Germinal center (tissue), 1 donor: Measurements from ENCODE around the gene MED14.
"Not testable (repeated sequence)": the region's sequence is repeated elsewhere in the genome, so short reads cannot be mapped to it uniquely, and the experiment has no call there.

Source experiments
- DNase-seq: peaks from one replicate; pipeline ENCODE4 v3.0.0; 2012; ENCODE audit warnings: mixed read lengths, low spot score

Gene MED14

DNA sequence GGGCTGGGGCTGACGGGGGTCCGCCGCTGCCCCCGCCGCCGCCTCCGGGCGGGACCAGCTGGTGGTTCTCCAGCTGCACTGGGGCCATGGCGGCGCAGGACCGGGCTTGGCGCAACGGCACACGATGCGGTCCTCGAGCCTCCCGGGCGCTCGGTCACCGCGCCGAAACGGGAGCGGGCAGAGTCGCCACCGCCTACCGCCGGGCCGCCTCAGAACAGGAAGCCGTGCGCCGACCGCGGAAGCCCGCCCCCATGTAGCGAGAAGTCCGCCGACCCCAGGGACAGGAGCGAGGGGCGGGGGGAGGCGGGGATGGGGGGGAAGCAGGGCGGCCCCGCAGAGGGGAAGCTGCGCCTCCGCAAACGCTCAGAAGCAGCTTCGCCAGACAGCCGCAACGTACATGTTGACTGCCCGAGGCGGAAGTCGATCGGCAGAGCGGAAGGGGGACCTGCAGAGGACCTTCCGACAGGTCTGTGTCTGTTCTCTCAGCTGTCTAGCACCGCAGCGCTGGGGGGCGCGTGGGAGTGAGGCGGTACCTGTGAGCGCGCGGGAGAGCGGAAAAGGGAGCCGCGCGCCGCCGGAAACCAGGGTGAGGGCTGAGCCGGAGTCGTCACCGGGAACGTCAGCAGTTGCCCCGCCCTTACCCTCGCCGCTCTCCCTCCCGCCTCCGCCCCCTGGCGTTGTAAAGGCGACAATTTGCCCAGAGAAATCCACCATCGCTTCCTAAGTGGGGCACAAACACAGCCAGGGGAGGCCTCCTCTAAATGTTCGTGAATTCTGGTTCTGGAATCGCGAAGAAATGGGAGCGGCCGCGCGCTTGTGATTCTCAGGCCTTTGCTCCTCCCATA, at the start of gene MED14:
MED14 (minus strand) TSS at position 218 of the 845 bp plus-strand sequence; CDS start at position 88, 130 bp downstream.
- peak; percentile 76 for DNase-seq

DNA sequence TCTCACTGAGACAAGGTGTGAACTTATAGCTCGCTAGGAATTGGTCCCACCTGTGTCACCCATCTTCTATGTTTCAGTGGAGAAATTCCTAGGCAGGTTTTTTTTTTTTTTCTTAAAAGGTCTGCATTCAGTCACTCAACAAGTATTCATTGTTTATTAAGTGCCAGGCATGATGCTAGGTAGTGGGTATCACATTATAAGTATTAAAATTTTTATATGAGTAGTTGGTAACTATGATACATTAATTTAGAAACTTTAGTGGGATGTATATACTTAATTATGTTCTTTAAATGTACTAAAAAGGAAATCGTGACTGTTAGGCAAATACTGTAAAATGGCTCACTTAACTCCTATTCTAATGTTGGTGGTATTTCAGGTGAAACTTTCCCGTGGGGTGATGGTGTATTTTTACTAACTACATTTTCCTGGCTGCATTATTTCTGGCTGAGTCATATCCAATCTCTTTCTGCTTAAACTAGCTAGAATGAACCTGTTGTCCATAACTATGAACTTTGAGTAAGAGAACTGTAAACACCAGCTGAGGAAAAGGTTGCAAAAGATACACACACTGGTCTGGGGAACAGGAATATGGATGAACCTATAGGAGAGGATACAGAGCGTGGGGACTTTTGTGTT, 49.3 kb upstream of the MED14 start:
- DNase-seq: no peak

DNA sequence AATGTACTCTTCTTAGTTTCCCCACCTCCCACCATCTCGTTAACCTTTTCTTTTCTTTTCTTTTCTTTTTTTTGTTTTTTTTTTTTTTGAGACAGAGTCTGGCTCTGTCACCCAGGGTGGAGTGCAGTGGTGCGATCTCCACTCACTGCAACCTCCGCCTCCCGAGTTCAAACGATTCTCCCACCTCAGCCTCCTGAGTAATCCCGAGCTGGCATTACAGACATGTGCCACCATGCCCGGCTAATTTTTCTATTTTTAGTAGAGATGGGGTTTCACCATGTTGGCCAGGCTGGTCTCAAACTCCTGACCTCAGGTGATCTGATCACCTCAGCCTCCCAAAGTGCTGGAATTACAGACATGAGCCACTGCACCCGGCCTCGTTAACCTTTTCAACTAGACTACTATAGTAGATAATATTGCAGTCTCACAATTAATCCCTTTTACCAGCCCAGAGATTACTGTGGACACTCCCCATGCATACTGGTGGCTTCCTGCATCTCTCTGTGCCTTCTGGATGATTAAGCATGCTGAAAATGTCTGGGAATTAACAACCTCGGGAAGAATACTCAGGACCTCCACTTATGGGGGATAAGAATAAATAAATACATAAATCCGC, 47.4 kb upstream of the MED14 start:
- DNase-seq: not testable (repeated sequence)

DNA sequence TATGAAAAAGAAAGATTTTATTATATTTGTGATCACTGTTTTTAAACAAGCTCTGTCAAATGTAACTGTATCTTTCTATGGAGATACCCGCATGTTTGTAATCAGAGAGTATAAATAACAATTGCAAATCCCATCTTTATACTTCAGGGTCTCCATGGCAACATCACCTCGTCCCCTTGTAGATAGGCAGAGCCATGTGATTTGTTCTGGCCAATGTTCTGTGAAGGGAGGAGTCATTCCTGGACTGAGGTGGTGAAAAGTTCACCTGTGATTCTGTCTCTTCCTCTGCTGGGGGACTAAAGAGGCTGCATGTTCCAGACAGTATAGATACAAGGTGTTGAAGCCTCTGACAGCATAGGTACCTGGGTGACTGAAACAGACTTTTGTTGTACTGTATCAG, 45.6 kb upstream of the MED14 start:
- DNase-seq: no peak

DNA sequence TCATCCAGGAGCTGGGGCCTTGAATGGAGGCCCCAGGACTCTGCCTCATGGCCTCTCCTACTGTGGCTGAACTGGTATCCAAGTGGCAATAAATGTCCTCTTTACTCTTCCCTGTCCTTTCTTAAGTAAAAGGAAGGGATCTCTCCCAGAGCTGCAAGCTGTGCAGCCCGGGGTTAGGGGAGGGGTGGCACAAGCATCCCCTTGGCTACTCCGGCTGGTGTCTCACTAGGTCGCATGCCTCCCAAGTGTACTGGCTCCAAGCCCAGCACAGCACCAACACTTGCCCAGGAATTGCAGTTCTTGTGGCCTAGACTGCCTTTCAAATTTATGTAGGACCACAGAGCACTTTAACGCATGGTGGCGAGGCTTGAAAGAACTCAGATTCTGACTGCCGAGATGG, 44.7 kb upstream of the MED14 start:
- no peak for DNase-seq

DNA sequence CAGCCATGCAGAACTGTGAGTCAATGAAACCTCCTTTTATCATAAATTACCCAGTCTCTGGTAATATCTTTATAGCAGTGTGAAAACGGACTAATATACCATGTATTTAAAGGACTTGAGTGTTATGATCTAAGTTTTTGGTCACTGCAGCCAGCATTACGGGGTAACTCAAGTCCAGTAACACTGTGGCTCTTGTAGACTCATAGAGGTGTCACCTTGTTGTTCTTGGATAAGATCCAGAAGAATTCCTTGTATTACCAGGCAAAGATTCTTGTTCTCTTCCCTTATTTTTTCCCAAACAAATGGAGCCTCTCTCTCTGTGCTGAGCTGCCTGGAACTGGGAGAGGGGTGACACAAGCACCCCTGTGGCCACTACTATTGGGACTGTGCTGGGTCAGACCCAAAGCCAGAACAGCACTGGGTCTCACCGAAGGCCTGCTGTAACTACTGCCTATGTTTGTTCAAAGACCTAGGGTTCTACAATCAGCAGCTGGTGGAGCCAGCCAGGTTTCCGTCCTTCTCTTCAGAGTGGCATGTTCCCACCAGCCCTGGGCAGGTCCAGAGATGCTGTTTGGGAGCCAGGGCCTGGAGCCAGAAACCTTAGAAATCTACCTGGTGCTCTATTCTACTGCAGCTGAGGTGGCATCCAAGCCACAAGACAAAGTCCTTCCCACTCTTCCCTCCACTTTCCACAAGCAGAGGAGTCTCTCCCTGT, 43.7 kb upstream of the MED14 start:
- no peak for DNase-seq

DNA sequence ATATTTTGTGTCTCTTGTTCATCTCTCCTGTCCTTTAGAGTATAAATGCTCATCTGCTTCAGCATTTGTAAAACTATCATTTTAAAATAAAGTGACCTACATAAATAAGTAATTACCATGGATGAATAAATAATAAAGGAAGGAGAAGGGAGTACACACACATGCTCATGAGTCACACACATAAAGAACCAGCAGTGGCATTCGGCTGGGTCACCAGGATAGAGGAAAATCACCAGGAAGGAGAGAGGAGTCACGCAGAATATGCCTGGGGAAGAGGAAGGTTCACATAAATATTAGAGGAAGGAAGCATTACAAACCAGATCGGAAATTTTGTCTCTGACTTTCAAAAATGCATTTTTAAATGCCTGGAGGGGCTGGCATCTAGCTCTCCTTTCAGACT, 38.5 kb upstream of the MED14 start:
- no peak for DNase-seq

DNA sequence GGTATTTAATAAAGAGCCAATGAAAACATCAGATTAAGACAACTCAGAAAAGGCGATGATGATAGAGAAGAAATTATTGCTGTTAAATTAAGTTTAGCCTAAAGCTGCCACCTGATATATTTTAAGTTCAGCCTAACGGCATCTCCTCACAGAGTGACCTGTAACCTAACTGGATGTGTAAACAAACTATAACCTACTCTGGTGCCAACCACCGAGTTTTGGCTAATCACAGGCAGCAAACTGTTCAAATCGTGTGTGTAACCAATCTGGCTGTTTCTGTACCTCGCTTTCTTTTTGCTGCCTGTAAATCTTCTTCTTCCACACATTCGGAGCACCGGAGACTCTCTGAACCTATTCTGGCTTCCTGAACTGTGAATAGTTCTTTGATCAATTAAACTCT, 37.8 kb upstream of the MED14 start:
- no peak for DNase-seq

DNA sequence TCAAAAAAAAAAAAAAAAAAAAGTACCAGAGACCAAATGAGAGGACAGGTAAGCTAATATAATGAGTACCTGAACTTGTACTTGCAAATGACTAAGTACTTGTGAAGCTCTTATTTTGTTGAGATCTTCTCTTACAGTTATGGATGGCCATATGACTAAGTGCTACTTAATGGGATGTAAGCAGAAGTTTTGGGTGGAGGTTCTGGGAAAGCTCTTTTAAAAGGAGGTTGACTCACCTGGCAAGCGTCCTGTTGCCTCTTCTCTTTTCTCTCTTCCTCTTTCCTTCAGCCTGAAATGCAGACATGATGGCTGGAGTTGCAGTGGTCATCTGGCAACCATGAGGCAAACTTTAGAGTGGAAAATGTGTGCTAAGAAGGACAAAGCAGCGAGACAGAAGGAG, 36.9 kb upstream of the MED14 start:
- DNase-seq: no peak

DNA sequence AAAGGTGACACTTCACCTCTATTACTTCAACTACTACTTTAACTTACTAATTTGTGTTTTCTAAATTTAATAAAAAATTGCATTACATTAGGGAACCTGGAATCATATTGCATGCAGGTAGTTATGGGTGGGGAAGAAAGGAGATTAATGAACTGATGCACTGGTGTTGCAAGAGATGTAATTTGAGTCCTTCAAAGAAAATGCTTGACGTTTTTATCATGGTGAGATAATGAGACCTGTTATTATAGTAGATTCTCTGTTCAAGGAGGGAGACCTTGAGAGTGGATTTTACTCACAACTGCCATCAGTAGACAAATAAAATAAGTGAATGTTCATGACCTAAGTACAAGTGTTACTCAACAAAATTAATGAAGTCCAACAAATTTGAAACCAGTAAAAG, 26.4 kb upstream of the MED14 start:
- DNase-seq: no peak

DNA sequence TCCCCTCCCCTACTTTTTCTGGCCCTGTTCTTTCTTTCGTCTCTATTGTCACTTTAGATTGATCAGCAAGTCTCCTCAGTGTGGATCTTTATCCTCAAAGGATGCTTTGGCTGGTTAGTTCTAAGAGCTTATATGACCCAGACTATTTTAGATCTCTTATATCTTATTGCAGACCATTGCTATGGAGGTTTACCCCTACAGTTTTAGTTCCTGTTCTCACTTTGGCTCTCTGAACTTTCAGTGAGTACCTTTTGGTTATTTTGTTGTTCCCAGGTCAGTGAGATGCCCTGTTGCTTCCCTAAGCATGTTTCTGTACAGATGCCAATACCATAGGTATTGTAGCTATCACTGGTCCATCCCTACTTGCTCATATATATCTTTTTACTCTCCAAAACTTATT, 24.0 kb upstream of the MED14 start:
- DNase-seq: no peak

DNA sequence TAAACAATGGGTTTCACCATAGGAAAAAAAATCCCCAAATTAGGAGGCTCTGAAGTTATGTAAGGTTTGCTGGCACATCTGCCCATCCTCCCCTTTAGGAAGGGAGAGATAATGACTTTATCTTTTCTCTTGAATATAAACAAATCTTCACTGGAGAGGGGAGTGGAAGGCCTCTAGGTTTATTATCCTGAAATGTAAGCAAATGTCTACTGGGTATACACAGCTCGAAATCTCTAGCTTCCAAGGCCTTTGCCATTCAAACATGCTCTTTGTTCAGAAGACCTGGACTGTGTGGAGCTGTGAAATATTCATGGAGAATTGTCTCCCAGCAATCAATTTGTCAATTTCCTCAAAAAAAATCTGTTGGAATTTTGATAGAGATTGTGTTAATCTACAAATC, 21.7 kb upstream of the MED14 start:
- no peak for DNase-seq

DNA sequence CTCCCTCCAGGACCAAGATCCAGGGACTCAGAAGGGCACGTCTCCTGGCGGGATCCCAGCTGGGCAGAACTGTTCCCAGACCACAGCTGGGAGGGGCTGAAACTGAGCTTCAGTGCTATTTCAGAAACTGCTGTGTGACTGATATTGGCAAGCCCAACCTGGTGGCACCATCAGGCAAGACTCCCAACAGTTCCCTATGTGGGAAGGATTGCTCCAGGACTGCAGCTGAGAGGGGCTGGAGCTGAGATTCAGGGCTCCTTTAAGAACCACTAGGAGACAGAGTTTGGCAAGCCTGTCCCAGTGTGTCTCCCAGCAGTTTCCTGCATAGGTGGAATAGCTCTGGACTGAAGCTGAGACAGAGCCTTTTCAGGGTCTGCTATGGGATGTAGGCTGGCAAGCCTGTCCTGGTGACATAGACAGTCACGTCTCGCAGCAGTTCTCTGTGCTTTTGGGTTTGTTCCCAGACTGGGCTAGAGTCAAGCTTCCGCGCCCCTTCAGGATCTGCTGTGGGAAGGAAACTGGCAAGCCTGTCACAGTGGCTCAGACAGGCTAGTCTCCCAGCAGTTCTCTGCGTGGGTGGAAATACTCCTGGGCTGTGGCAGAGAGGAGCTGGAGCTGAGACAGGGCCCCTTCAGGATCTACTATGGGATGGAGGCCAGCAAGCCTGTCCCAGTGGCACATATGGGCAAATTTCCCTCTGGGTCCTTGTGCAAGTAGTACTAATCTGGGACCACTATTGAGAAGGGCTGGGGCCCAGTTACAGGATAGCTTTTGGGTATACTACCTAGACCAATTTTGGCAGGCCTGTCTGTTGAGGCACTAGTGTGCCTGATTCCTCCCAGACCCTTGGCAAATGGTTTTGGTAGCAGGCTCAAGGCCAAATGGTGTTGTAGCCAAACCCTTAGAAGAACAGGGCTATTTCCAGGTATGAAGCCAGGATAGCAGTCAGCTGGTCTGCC, 20.2 kb upstream of the MED14 start:
- no peak for DNase-seq

DNA sequence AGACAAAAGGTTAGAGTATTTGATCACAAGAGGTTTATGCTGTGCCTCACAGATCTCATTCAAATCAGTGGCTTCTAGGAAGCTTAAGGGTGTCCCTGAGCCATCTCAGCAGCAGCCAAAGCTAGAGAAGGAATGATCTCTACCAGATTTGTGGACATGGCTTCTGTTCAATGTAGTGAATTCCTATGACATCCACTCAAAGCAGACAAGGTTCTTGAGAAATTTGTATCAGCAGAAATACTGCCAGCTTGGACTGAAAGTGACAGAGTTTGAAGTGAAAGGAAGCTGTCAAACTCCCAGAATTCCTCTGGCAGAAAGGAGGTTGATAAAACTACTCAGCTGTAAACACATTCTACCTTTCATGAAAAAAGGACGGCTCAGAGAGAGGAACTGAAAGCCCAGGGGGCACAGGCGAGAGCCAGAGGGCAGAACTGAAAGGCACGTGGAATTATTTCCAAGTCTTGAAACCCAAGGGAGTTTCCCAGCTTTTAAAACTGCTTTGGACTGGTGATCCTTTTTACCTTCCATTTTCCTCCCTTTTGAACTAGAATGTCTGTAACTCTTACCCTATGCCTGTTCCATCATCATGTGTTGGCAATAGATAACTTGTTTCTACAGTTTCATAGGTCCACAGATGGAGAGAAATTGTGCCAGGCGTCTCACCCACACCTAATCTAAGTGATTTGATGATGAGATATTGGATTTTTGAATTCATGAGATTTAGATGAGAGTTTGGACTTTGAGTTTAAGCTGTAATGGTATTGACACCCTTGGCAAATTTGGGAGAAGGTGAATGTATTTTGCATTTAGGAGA, 14.5 kb upstream of the MED14 start:
- peak; percentile 14 for DNase-seq

DNA sequence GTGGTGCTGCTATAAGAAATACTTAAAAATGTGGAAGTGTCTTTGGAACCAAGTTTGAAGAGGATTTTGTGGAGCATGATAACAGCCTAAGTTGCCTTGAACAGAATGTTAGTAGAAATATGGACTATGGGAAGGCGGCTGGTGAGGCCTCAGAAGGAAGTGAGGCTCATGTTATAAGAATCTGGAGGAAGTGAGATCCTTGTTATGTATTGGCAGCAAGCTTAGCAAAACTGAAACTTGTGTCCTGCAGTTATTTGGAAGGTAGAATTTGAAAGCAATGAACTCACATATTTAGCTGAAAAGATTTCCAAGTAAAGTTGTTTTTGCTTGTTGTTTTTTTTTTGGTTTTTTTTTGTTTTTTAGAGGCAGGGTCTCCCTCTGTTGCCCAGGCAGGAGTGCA, 13.6 kb upstream of the MED14 start:
- DNase-seq: no peak

DNA sequence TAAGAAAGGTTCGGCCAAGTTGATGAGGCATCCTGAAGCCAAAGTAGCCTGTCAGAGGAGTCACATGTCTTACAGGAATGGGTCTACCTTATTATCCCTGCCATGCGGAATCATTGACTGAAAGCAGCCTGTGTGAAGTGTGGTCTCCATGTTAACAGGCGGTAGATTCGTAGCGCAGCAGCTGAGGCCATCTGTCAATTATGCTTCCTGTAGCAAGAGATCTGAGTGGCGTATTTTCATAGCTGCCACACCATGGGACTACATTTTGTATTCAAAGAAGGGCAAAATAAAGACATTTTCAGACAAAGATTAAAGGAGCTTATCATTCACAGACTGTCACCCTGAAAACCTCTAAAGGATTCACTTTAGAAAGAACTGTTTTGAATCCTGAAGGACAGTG, 11.2 kb upstream of the MED14 start:
- no peak for DNase-seq

DNA sequence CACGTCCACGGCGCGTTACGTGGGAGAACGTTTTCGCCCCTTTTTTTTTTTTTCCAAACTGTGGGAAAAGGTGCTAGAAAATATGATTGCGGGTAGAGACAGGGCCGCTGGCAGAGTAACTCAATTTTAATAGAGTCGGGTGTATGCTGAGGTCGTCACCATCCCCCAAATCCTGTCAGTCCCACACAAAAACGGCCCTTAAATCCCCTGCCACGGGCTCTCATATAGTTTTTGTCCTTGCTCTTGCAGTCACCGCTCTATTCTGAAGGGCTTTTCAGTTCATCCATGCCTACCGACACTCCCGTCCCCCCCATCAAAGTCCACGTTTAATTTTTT, 796 bp upstream of the MED14 start:
- no peak for DNase-seq

DNA sequence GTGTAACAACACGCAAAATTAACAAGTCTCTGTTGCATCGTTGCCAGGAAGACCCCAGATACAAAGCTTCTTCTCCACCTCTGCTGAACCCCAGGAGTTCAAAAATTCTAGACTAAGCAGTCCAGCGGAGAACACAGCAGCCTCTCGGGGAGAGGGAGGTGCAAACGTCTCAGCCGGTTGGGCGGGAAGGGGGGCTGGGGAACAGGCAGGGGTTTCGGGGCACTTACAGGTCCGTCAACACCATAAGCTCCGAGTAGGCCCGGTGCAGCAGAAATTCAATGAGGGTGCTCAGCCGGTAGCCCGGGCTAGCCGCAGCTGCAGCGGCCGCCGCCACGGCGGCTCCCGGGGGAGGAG, 394 bp downstream of the MED14 start:
- DNase-seq: no peak

DNA sequence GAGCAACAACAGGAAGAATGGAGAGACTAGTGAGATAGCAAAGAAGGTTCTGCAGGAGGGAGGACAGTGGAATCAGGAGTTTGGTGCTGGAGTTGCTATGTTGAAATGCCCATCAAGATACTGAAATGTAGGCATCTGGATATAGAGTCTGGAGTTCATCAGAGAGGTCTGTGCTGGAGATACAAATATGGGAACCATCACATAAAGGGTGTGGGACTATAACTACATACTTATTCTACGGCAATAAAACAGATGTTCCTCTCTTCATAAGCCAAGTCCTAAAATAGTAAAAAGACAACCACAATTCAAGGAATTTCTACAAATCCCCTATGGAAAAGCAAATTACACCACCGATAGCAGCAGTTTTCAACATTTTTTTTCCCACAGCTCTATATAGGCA, 1.6 kb downstream of the MED14 start:
- no peak for DNase-seq

DNA sequence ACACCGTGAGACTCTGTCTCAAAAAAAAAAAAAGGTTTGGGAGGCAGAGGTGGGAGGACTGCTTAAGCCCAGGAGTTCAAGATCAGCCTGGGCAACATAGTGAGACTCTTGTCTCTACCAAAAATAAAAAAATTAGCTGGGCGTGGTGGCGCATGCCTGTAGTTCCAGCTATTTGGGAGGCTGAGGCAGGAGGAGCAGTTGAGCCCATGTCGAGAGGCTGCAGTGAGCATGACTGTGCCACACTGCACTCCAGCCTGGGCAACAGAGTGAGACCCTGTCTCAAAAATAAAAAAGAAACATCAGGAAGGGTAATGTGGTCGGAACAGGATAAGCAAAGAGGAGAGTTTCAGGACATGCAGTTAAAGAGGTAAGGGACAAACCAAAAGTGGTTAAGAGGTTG, 2.8 kb downstream of the MED14 start:
- not testable (repeated sequence) for DNase-seq
